KG1 (cell line): Measurements from ENCODE around the gene STARD3.
A peak's percentile ranks its signal among the peaks of the same experiment; 100 is the strongest.

ENCODE experiments used
- DNase-seq: peaks from one replicate; lab custom pipeline; 2025; lab: John Stamatoyannopoulos, UW

STARD3 gene

DNA sequence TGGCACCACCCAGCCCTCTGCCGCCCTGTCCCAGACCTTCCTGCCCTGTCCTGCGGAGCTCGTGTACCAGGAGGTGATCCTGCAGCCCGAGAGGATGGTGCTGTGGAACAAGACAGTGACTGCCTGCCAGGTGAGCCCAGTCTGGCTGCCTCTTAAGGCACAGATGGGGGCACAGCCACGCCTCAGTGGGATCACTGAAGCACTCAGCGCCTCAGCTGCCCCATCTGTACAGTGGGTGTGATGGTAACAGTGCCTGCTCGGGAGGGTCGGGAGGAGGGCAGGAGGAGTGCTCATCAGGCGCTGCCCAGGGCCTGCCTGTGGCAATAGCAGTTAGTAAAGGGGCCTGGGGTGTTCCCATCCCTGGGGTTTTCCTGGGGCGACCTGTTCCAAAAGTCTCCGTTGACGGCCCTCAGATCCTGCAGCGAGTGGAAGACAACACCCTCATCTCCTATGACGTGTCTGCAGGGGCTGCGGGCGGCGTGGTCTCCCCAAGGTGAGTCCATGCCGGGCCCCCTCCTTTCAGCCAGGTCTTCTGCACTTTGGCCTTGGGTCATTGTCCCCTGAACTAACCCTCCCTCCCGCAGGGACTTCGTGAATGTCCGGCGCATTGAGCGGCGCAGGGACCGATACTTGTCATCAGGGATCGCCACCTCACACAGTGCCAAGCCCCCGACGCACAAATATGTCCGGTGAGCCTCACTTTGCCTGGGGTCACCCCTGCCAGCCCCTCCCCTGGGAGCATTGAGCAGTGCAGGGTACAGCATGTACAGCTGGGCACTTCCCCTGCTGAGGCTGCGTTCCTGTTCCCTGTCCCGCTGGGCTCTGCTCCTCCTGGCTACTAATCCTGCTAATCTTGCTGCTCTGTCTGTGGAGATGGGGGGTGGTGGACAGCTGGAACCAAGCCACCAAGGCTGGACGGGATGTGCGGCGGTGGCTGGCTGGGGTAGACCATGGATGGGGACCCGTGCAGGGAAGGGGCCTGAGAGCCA, 23.7 kb downstream of the STARD3 start:
- DNase-seq, result no peak

DNA sequence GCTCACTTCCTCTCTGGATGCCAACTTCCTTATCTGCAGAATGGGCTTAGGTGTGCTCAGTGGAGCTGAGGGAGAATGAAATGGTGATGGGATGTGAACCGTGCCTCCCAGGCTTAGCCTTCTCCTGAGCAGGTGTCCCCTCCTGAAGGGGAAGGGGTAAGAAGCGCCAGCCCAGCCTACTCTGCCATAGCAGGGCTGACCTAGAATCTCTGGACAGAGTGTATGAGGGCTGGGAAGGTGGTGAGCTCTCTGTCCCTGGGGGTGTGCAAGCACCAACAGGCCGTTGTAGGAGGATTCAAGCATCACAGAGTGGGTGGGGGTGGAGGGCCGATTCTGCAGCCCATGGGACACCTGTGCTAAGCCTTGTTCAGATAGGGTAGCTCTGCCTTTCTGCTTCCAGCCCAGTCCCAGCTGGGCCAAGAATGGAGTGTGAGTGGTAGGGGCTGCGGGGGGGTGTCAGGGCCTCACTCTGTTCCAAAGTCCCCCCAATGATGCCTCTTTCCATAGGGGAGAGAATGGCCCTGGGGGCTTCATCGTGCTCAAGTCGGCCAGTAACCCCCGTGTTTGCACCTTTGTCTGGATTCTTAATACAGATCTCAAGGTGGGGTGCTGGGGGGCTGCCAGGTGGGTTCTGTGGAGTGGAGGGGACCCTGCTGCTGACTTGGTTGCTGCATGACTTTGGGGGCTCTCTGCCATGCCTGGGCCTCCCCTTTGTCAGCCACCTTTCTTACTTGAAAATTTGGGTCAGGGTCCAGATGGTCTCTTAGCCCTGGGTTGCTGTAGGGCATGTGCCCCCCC, 25.0 kb downstream of the STARD3 start:
- no peak for DNase-seq

DNA sequence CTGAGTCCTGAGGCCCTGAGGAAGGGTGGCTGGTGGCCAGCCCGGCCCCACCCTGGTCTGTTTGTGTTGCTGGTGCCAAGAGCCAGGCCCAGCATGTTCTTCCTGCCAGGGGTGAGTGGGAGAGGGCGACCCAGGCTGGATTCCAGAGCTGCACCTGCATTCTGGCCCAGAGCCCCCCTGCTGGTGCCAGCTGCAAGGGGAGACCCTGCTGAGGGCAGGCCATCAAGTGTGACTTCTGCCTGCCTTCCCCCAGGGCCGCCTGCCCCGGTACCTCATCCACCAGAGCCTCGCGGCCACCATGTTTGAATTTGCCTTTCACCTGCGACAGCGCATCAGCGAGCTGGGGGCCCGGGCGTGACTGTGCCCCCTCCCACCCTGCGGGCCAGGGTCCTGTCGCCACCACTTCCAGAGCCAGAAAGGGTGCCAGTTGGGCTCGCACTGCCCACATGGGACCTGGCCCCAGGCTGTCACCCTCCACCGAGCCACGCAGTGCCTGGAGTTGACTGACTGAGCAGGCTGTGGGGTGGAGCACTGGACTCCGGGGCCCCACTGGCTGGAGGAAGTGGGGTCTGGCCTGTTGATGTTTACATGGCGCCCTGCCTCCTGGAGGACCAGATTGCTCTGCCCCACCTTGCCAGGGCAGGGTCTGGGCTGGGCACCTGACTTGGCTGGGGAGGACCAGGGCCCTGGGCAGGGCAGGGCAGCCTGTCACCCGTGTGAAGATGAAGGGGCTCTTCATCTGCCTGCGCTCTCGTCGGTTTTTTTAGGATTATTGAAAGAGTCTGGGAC, 25.8 kb downstream of the STARD3 start:
- no peak for DNase-seq

DNA sequence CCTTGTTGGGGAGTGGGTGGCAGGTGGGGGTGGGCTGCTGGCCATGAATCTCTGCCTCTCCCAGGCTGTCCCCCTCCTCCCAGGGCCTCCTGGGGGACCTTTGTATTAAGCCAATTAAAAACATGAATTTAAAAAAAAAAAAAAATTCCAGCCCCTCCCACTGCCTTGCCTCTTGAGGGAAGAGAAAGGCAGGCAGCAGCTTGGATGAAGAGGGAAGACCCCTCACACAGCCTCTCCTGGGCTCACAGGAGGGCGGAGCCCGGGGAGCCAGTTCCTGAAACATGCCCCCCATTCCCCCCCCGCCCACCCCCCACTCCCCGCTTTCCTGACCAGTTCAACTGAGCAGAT, 26.4 kb downstream of the STARD3 start:
- no peak for DNase-seq

DNA sequence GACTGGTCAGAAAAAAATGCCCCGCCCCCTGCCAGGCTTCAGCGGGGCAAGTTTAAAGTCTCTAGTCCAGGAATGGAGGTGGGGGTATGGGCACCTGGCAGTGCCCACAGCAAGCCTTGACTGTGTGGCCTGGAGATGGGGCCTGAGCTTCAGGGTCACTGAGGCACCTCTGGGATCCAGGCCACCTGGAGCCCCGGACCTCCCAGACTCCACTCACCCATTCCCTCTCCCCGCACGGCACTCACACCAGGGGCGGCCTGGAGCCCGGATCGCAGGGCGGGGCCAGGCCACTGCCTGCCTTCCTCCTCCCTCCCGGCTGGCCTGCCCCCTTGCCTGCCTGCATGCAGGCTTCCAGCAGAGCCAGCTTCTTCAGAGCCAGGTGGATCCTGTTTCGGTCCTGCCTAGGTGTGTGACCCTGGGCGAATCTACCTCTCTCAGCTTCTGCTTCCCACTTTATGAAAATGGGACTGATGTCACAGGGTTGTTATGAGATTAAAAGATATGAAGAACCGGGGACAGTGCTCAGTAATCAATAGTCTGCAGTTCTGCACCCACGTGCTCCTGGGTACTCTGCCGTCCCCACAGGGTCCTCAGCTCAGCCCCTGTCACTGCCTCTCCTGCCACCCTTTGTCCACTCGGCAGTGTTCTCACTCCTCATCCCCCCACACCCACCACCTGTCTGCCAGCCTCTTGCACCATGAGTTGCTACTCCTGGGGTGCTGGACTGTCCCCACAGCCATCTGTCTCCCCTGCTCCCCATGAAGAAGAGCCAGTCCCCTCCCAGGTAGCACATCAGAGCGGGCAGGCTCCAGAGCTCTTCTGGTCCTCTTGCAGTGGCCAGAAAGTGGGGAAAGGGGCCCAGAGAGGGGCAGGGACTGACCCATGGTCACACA, 27.0 kb downstream of the STARD3 start:
- DNase-seq, result no peak

DNA sequence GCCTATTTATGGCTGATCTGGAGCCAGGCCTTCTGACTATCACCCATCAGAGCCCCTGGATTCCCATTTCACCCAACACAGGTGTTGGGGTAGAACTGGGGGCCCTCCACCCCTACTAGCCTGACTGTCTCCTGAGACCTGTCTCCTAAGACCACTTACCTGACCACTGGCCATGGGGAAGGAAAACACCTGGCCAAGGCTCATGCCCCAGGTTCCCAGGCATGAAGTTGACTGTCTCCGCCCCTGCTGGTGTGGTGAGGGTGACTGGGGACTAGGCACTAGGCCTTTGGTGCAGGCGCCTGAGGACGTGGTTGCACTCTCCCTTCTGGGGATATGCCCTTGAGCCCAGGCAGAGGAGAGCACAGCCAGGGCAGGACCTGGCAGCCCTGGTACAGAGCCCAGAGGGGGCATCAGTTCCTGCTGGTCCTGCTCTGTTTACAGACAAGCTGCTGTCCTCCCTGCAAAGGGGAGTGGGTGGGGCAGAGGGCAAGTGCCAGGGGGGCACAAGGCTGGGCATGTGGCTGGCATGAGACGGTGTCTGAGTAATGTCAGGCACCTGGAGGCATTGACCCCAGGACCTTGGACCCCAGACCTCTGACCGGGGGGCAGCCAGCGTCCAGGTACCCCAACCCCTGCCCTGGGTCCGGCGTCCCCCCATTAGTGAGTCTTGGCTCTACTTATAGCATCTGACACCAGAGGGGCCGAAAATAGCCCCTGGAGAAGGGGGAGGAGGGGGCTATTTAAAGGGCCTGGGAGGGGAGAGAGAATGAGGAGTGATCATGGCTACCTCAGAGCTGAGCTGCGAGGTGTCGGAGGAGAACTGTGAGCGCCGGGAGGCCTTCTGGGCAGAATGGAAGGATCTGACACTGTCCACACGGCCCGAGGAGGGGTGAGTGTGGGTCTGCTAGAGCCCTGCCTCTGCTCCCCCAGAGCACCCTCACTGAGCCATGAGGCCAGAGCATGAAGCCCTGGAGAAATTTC, 27.9 kb downstream of the STARD3 start, which contains the start of gene TCAP:
Gene TCAP, plus strand, starts transcription at position 769 of the 981 bp plus-strand sequence. Its CDS starts 11 bp downstream, at position 780.
- DNase-seq, result no peak

DNA sequence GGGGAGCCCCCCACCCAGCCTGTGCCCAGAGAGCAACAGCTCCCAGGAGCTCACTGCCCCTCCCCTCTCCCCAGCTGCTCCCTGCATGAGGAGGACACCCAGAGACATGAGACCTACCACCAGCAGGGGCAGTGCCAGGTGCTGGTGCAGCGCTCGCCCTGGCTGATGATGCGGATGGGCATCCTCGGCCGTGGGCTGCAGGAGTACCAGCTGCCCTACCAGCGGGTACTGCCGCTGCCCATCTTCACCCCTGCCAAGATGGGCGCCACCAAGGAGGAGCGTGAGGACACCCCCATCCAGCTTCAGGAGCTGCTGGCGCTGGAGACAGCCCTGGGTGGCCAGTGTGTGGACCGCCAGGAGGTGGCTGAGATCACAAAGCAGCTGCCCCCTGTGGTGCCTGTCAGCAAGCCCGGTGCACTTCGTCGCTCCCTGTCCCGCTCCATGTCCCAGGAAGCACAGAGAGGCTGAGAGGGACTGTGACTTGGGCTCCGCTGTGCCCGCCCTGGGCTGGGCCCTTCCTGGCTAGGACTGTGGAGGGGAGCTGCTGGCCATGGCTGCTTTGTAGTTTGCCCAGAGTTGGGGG, 28.8 kb downstream of the STARD3 start:
- DNase-seq, result no peak

DNA sequence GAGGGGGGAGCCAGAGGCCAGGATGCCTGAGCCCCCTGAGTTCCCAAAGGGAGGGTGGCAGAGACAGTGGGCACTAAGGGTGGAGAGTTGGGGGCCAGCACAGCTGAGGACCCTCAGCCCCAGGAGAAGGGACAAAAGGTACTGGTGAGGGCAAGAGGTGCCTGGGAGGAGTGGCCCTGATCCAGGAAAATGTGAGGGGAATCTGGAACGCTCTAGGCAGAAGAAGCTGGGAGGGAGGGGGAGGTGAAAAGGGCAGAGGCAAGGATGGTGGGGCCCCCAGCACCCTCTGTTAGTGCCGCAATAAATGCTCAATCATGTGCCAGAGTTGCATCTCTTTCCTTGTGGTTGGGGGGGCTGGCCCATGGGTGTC, 29.3 kb downstream of the STARD3 start:
- DNase-seq, result no peak

DNA sequence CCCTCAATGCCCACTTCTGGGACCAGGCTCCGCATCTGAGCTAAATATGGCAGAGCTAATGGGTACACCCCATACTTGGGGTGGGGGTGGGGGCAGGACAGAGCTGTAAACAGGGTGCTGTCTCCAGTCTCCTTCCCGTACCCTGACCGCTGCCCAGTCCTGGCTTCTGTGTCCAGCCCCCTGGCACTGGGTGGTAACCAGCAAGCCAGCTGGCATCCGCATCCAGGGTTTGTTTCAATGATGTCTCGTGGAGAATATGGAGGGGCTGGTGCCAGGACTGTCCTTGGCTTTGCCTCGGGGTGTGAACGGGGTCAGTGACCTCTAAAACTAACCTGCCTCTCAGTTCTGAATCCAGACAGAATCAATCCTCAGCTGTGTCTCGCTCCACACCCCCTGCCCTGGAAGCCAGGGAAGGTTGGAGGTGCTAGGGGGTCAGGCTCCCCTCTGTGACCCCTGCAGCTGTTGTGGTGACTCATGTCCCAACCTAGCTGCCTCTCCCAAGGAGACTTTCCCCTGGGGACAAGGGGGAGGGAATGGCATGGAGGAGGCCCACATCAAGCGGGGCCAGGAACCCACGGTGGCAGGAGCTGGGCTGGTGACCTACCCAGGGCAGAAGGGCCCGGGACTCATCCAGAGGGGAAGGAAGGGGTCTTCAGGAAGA, 29.8 kb downstream of the STARD3 start:
- no peak for DNase-seq

DNA sequence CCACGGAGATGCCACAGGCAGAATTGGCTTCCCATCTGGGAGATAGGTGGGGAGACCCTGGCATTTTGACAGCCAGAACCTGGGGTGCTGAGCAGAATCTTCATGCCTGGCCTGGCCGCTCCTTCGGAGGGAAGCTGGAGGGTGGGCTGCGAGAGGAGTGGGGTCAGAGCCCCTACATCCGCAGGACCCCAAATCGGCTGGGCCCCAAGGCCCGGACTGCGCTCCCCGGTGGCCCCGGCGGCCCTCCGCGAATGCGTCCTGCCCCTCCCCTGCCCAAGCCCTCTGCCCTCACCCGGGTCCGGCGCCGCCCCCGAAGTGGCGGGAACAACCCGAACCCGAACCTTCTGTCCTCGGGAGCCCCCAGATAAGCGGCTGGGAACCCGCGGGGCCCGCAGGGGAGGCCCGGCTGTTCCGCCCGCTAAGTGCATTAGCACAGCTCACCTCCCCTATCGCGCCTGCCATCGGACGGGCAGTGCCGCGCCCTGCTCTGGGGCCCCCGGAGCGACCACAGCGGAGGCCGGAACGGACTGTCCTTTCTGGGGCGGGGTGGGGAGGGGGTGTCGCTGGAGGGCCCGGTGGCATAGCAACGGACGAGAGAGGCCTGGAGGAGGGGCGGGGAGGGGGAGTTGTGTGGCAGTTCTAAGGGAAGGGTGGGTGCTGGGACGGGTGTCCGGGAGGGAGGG, 30.5 kb downstream of the STARD3 start:
- no peak for DNase-seq

DNA sequence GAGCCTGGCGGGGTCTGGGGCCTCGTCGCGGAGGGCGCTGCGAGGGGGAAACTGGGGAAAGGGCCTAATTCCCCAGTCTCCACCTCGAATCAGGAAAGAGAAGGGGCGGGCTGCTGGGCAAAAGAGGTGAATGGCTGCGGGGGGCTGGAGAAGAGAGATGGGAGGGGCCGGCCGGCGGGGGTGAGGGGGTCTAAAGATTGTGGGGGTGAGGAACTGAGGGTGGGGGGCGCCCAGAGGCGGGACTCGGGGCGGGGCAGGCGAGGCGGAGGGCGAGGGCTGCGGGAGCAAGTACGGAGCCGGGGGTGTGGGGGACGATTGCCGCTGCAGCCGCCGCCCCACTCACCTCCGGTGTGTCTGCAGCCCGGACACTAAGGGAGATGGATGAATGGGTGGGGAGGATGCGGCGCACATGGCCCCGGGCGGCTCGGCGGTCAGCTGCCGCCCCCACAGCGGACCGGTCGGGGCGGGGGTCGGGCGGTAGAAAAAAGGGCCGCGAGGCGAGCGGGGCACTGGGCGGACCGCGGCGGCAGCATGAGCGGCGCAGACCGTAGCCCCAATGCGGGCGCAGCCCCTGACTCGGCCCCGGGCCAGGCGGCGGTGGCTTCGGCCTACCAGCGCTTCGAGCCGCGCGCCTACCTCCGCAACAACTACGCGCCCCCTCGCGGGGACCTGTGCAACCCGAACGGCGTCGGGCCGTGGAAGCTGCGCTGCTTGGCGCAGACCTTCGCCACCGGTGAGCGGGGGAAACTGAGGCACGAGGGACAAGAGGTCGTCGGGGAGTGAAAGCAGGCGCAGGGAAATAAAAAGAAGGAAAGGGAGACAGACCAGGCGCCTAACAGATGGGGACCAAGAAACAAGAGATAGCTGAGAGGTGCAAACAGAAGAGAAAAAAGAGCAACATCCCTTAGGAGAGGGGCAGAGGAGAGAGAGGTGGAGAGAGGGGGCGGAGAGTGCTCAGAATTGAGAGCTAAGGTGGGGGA, 31.3 kb downstream of the STARD3 start, which contains the start of gene PNMT:
Gene PNMT, plus strand, starts transcription at position 509 of the 980 bp plus-strand sequence. Its CDS starts 23 bp downstream, at position 532.
- peak; percentile 24 for DNase-seq

DNA sequence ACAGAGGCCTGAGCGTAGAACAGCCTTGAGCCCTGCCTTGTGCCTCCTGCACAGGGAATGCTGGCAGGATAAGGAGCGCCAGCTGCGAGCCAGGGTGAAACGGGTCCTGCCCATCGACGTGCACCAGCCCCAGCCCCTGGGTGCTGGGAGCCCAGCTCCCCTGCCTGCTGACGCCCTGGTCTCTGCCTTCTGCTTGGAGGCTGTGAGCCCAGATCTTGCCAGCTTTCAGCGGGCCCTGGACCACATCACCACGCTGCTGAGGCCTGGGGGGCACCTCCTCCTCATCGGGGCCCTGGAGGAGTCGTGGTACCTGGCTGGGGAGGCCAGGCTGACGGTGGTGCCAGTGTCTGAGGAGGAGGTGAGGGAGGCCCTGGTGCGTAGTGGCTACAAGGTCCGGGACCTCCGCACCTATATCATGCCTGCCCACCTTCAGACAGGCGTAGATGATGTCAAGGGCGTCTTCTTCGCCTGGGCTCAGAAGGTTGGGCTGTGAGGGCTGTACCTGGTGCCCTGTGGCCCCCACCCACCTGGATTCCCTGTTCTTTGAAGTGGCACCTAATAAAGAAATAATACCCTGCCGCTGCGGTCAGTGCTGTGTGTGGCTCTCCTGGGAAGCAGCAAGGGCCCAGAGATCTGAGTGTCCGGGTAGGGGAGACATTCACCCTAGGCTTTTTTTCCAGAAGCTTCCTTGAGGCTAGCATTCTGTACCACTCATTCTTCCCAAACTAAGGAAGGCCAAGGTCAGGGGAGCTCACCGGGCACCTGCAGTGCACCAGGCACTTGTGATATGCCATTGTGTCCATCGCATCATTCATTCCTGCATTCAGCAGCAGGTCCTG, 33.2 kb downstream of the STARD3 start:
- no peak for DNase-seq

DNA sequence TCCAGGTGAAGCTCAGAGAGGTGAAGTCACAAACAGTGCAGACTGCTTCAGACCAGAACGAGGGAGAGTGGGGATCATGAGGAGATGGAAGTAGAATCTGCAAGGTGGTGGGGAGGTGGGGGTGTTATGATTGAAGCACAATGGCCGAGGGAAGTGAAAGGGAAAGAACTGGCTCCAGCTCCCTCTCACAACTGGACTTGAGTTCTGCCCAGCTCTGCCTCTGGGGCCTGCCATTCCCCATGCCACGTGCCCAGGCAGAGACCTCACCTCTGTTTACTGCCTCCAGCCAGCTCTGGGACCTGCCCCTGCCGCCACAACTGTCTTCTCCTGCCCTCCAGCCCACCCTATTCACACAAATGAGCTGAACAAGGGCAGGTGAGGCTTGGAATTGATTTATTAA, 33.8 kb downstream of the STARD3 start:
- DNase-seq, result no peak

DNA sequence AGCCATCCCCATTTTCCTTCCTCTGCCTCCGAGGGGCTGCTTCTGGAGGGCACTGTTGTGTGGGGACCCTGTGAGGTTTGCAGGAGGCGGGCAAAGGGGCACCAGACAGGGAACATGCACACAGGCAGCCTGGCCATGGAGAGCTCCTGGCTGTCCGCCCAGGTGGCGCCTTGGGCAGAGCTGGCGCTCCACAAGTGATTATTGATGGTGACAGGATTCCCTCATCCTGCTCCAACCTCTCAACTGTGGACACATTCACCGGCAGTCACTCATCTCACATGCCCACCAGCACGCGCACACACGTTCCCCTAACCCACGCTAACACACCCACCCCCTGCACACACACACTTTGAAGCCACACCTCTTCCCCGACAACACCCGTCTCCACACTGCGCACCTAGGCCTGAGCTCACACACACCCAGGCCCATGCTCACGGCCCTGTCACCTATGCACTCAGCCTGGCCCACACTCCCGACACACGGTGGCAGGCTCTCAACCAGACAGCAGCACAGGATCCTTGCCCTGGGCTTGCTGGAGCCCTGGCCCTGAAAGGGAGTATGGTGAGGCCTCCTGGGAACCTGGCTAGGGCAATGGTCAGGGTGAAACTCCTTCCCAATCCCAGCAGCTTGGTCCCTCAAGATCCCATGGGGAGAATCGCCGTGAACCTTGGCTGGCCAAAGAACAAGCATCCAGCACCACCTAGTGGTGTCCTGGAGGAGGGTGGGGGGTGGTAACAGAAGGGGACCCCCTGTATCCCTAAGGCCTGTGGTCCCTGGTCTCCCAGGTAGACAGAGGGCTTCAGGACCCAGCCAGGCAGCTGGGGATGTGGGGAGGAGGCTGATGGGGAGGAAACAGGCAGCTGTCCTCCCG, 34.9 kb downstream of the STARD3 start:
- no peak for DNase-seq
